Myocyte (in vitro differentiated cells): ENCODE data around the gene CNOT11. TPM values are rescaled to one million over a fixed set of nuclear protein-coding genes. Genes with fewer than 3 reads are reported as not detected.
"Not testable (repeated sequence)": the region's sequence is repeated elsewhere in the genome, so short reads cannot be mapped to it uniquely, and the experiment has no call there.

Source experiments
- DNase-seq: peaks from one replicate; pipeline ENCODE4 v3.0.0-alpha.2; 2012; ENCODE audit warnings: low read depth
- microRNA-seq: library from miRNA; unstranded; fragments of <30 nt; microRNA quantifications from one replicate; pipeline ENCODE4, GENCODE V29; 2016
- total RNA-seq: library from RNA; depleted of rRNA; stranded (reverse); fragments of >200 nt; gene quantifications from 2 replicates; pipeline ENCODE4 v1.2.3, GENCODE V29; 2014

Gene CNOT11
- total RNA-seq, 1 donor from 2014 or later: 51.2 TPM

GRCh38 chr2:101308432-101309210, 55.9 kb downstream of the CNOT11 start, which contains the start of gene RNF149:
Gene RNF149 (minus strand): TSS chr2:101308701. CDS start chr2:101308588, 113 bp downstream.
- peak; percentile 92 for DNase-seq

GRCh38 chr2:101310090-101310833, 57.6 kb downstream of the CNOT11 start:
- no peak for DNase-seq

GRCh38 chr2:101310834-101311695, 58.4 kb downstream of the CNOT11 start:
- DNase-seq: no peak

- DNase-seq: no peak
Measured at GRCh38 chr2:101311696-101312017, 59.0 kb downstream of the CNOT11 start.

GRCh38 chr2:101316568-101316967, 63.9 kb downstream of the CNOT11 start:
- DNase-seq: not testable (repeated sequence)

Small RNA genes within 50 kb of the gene (microRNA-seq; reads per million reads assigned to microRNA genes)
- gene MIR5696: not detected

Other genes starting within 250 kb of the CNOT11 start
- gene TBC1D8, start 101.5 kb upstream of the CNOT11 start, total RNA-seq: 14.7 and 18.6 TPM in 2 replicates
- 32.3 and 40.8 TPM in 2 replicates for gene RNF149, start 55.8 kb downstream of the CNOT11 start, total RNA-seq
- 1.5 and 6.9 TPM in 2 replicates for gene CREG2, start 134.6 kb downstream of the CNOT11 start, total RNA-seq
- gene RFX8, start 222.2 kb downstream of the CNOT11 start, total RNA-seq: 7.1 and 7.6 TPM in 2 replicates